Urothelium cell line (cell line): ENCODE results near the gene MROH2A.

ENCODE experiments used
- DNase-seq: peaks from one replicate; pipeline ENCODE4 v3.0.0; 2011; ENCODE audit warnings: low spot score, mixed read lengths
- FAIRE-seq: peaks from 2 replicates; lab custom pipeline; 2011; peaks lifted over from hg19 to GRCh38; lab: Jason Lieb, UNC

MROH2A gene

DNA sequence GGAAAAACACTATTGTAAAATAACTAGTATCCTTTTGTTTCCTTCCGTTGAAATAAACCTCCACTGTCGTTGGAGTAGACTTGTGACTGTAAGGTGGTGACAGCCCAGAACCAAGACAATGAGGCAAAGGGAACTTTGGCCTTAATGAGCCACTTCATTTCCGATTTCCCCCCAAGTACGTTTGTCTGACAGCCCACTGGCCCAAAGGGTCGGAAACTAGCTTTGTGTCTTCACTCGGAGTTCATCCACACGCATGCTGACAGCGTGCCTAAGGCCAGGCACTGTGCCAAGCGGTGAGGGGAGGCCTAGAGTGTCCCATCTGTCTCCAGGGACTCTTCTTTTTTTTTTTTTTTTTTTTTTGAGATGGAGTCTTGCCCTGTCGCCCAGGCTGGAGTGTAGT is 55.2 kb downstream of the MROH2A start:
- no peak for FAIRE-seq
- DNase-seq, result no peak

DNA sequence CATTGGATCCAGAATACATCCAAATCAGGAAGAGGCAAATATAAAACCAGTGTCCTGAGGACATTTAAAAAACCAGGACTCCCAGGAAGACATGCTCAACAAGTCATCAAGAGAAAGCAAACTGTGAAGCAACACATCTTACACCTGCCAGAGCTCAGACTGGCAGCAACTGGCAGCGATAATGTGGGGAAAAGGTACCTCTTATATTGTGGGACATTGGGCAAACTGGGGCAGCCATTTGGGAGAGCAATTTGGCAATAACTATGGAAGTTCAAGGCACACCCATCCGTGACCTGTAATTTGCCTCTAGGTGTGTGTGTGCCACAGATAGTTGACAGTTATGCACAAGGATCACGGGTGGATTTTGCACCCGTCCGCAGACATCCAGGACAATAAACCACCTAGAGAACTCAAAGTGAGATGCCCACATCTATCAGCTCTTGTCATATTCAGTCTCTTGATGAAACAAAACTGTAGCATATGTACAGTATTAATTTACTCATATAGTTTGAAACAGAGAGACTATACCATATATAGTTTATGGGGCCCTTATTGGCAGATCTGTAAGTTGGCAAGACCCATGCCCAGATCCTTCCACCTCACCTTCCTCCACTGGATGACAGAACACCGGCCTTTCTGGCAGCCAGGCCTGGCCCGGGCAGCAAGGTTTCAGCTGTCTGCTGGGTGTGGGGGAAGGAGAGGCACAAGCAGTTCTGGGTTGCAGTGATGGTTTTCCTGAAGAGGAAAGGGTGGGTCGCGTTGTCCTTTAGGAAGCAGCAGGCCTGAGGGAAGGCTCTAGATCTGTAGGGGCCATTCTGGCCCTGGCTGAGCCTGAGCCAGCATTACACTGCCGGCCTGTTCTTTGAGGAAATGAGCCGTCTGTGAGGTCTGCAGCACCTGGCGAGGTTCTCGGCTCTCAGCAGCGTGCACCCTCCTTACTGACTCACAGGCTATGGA is 57.4 kb downstream of the MROH2A start:
- no peak for FAIRE-seq

DNA sequence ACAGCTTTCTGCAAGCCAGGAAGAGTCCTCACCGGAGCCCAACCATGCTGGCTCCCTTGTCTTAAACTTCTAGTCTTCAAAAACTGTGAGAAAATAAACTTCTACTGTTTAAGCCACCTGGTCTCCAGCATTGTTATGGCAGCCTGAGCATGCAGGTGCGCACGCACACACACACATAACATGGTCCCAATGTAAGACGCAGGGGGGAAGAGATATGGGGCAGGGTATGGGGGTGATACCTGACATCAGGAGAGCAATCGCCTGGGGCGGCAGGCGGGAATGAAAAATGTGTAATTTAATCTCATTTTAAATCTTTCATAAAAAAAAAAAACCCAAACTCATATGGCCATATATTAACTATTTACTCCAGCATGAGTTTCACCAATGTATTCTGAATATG is 58.2 kb downstream of the MROH2A start:
- no peak for DNase-seq
- FAIRE-seq, result no peak

More for the DNA sequence above, 57.4 kb downstream of the MROH2A start:
- DNase-seq, result no peak

DNA sequence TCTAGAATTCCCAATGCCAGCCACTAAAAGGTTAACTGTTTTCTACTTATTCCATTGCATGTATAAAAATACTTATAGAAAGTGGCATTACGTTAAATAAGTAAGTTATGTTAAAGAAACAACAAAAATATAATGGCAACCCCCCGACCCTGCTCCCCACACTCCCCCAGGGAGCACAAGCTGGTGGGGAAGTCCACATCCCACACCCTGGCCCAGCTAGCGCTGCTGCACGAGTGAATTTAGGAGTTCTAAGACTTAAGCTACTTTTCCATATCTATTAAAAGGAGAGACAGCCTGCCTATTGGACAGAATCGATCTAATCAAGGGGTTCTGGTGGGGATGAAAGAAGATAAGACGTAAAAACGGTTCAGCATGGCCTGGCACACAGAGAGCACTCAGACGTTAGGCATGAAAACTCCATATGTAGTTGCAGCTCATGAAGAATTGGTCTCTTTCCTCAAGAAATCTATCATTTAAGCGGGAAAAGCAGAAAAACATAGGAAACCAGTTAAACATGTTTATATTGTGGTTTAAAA is 59.6 kb downstream of the MROH2A start:
- DNase-seq, result no peak
- no peak for FAIRE-seq

DNA sequence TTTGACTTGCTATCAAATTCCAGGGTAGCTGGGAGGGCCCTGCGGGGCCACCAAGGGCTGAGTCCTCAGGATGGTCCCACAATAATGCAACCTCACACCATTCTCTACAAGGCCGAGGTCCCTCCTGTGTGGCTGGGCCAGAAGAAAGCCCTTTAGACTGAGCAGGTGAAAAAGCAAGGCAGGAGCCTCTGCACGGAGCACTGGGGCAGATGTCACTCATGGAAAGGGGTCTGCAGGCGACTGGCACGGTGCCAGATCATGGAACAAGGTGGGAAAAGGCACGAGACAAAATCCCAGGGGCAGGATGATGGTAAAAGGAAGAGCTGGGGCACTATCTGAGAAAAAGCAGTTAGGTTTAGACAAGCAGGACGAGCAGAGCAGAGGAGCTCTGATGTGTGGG is 60.1 kb downstream of the MROH2A start:
- DNase-seq (no peak), FAIRE-seq (no peak)

DNA sequence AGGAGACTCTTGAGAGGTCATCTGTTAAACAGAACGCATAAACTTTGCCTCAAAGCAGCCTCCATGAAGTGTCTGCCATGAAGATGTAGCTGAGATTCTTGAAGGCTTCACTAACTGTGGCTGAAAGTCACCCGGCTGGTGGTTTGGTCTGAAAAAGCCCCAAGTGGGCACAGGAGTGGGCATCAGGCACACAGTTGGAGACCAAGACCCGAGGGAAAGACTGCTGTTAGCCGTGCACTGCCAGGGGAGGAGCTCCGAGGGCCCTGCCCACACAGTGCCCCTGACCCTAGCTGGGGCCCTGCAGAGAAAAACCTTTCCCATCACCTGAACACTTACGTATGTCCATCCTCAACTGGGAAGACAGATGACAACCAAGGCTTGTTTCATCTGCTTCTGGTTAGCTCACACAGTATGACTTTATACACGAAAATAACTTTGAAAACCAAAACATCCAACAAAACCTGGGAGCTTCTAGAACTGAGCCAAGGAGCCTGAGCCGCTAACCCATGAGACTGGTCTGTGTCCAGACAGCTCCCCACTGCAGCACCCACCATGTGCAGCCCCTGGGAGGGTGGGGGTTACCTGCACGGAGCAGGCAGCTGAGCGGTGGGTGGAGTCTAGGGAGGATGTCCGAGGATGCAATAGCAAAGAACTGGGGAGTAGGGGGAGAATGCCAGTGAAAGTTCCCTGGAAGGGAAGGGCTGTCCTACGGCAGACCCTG is 60.8 kb downstream of the MROH2A start:
- FAIRE-seq, result no peak
- DNase-seq, result no peak

DNA sequence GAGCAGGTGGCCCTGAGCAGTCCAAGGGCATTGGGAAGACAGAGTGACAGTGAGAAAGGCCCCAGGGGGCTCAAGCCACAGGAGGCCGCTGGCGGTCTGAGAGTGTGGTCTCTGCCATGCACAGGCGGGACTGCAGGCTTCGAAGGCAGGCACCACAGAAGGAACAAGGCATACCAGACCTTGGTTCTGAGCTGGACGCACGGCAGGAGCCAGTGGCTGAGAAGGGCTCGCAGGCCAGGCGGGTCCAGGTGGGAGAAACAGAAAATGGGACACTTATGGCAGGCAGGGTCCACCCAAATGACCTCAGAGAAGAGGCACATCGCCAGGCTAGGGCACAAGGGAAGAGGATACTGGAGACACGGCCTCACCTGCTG is 61.3 kb downstream of the MROH2A start:
- FAIRE-seq (no peak), DNase-seq (no peak)

DNA sequence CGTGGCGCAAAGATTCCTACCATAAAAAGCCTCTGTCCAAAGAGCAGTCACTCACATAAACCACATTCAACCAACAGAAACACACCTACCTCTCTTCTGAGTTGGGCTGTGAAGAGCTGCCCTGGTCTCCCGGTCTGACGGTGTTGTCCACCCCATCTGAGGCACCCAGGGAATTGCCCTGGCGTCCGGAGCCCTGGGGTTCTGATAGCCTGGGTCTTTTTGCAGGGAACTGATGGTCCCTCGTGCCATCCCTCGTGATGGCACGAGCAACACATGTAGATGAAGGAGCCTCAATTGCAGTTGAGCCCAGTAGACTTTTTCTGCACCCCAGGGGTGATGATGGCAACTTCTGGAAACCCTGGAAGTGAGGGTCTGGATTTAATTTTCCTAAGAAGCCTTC is 62.4 kb downstream of the MROH2A start:
- DNase-seq (no peak), FAIRE-seq (no peak)

DNA sequence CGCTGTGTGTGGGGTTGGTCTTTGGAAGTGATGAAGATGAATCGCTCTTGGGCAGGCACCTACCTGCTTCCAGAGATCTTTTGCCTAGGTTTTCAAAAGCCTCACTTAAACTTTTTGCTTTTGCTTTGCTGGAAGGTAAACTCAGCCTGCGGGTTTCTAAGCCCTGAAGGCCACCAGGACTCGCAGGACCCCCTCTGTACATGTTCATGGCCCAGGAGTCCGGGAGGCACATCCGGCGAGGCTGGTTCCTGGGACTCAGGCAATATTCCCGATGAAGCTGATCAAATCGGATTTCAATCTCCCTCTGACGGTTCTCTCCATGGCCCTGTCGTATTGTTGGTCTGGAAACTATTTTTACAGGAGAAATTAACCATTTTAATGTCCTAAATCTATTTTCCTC is 63.1 kb downstream of the MROH2A start:
- FAIRE-seq (no peak), DNase-seq (no peak)

DNA sequence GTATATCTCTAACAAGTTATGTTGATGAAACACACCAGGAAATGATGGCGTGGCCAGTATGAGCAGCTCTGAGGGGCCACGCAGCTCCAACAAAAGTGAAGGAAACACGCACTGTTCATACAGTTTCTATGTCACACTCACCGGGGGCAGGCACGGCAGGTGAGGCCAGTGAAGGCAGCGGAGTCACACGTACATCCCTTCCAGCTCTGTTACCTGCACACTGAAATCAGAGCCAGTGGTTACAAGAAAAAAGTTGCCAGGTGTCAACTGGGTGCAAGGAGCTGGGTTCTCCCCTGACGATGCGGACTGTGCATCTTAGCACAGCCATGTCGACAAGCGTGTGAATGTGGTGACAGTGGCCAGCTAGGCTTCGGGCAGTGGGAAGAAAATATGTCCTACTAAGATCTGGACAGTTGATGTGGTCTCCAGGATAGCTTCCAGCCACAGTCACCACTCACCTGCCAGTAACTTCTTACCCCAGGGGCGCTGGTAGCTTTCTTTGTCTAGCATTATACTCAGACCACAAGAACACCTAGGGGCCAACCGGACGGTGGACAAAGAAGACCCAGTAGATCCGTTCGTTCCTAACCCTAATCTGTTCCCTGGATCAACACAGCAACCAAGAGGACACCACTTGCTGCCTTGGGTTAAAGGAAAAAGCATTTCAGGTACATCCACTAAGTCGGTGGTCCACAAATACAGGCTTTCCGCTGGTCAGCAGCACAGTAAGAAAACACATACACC is 66.1 kb downstream of the MROH2A start:
- FAIRE-seq, result no peak
- no peak for DNase-seq

DNA sequence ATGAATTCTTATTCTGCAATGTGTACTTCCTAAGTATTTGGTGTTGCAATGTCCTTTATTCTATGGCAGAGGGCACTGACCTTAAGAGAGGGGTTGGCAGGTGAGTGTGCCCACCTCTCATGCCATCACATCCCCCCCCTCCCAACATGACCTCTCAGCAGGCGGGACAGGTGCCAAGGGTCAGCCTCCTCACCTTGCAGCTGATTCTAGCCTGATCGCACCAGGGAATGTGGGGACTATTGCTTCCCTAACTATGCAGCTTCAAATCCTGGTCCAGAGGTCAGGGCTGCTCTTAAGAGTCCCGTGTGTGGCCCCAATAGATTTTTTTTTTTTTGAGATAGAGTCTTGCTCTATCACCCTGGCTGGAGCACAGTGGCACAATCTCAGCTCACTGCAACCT is 66.7 kb downstream of the MROH2A start:
- no peak for DNase-seq
- FAIRE-seq, result no peak

DNA sequence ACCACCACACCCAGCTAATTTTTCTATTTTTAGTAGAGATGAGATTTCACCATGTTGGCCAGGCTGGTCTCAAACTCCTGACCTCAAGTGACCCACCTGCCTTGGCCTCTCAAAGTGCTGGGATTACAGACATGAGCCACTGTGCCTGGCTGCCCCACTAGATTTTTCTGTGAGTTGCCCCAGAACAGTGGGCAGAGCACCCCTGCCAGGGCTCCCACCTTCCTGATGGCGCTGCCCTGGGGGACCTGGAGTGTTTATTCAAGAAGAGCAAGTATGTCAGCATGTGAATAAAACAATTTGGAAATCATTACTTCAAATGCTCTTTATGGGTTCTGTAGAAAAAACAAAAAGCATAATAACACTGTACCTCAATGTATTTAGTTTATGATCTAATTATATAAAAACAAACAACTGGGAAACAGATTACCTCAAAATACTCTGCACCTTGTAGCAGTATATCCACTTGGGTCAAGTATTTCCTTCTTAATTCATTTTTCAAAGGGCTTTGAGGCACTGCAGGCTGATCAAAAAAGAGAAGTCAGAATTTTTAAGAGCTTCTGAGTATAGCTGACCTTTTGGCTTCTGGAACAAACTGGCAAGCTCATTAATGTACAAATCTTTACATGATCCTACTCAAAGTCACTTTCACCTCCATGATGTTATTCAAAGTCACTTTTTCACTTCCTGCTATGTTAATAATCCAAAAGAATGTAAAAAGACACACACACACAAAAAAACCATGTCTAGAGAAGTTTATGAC is 67.4 kb downstream of the MROH2A start:
- no peak for FAIRE-seq

DNA sequence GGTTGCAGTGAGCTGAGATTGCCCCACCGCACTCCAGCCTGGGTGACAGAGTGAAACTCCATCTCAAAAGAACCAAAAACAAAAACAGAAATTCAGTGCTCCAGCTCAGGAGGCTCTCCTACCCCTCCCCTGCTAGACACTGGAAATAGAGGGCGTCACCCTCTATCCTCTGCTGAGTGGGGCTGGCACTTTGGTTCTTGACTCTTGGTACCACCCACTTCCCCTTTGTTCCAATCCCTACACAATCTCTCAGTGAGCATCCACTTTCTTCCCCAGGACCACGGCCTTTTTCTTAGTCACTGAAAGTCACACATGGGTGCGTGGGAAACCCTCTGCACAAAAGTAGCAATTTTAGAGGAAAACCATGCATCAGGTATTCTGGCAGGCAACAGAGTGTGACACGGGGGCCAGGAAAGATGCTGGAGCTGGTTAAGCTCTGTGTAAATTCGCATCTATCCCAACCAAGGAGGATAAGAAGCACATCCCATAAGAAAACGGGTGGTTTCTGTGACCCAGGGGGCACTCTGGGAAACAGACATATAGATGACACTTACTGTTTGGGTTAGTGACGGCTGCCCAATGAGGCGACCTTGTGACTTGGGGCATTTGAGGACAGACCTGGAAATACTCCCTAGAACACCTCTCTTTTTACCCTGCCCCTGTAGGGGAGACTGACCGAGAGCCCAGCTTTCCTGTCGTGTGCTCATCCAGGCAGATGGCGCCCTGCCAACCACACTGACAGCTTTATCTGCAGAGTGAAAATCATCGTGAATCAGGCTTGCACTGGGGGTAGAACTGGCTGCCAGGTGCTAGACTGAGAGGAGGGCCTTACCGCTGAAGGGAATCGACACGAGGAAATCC is 68.5 kb downstream of the MROH2A start:
- FAIRE-seq (no peak), DNase-seq (no peak)

More for the DNA sequence above, 67.4 kb downstream of the MROH2A start:
- no peak for DNase-seq

DNA sequence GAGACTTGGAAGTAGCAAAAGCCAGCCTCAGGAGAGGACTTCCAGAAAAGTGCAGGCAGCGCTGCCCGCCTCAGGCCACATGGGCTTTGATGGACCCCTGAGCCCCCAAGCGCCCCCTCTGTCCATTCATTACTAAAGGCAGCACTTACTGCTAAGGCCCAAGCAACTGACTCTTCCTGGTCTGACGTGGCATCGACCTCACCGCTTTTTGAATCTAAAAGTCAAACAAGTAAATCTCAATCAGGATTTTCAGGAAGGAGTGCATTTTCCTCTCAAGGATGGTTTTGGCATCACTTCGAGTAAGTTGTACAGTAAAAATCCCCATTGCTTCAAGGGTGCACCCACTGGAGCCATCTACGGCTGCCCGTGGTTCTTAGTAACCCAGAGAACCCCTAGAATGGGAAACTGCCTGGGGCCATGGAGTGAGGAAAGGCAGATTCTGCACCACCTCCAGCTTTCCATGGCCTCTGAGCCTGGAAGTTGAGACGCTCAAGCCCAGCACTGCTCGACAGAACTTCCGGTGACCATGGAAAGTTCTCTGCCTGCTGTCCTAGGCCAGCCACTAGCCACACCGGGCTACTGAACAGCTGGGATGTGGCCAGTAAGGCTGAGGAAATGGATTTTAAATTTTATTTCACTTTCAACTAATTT is 69.2 kb downstream of the MROH2A start:
- FAIRE-seq (no peak), DNase-seq (no peak)

DNA sequence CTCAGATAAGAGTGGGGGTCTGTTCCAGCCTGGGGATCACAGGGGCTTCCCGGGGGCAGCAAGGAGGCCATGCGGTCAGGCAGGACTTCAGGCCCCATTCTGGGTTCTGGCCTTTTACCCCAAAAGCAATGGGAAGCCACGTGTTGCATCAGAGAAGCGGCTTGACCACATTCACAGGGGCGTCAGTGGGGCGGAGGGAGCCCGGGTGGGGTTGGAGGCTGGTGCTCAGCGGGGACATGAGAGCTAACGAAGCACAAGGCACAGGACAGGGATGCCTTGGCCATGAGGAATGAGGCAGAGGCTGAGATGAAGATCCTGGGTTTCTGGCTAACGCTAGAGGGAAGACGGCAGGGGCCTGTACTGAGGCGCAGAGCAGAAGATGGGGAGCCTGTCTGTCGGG is 70.1 kb downstream of the MROH2A start:
- DNase-seq, result no peak
- FAIRE-seq, result no peak

DNA sequence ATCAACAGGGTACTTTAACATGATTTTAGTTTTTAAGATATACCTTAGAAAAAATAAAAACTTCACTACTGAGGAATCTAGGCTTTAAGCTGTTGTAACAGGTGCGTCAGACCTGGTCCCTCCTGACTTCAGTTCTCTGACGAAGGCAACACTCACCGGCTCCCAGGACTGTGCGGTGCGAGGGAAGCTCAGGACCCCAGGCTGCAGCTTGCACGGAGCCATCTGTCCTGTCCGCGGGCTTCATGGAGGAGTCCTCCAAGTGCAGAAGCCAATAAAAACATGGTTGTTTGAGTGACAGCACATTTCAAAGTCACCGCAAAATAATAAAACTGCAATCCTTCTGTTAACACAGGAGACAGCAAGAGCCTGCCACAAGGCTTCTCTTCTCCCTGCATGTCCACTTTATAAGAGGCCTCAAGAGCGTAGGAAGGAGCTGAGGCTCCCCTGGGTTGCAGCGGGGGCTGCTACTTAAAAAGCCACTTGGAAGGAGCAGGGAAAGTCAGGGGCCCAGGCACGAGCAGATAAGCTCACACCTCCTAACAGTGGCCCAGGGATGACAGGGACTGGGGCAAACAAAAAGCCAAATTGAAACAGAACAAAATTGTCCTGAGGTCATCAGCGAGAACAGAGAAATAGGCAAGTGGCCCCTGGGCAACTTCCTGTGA is 71.6 kb downstream of the MROH2A start:
- DNase-seq (no peak), FAIRE-seq (no peak)

DNA sequence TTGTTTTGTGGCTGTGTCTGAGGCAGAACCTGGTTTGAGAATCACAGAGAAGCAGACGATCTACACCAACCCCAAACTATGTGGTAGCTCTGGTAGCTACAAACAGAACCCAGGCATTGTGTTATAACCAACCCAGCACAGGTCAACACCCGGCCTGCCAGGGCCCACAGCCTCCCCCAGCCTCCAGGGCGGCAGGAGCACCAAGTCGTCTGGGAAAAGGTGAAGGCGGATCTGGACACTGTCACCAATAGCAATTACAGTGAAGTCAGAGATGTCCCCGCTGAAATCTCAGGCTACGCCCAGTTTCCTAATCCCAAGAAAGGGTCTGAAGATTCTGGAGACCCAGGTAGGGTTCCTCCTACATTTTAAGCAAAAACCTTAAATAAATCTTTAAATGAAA is 72.6 kb downstream of the MROH2A start:
- FAIRE-seq (no peak), DNase-seq (no peak)

DNA sequence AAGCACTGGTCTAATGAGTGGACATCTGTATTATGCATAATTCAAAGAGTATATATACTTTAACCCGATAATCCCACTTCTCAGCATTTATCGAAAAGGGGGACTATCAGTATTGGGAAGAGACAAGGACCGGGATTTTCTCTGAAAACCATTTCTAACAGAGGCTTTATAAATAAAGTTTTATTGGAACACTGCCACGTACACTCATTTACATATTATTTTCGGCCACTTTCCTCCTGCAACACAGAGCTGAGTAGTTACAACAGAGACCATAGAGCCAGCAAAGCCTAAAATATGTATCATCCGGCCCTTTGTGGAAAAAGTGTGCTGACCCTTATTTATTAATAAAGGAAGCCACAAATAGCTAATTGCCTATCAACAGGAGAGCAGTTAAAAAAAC is 73.0 kb downstream of the MROH2A start:
- no peak for DNase-seq
- no peak for FAIRE-seq

DNA sequence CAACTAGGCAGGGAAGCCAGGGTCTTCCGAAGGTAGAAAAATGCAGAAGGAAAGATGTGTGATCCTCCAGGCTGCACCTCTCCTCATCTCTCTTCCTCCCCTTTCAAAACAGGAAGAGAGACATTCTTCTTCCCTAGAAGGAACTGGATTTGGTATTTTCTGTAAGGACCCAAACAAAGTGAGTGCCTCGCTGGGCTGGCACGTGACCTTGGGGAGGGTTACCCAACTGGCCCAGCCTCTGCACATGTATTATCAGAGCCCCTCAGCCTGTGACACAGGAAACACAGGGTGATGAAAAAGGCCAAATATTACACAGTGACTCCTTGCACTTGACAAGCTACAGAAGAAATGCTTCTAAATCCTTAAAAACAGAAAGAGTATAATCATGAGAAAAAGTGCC is 73.9 kb downstream of the MROH2A start:
- DNase-seq (no peak), FAIRE-seq (no peak)
